ENCODE measurements around the gene ARFGAP1.

The ARFGAP1 gene

DNA sequence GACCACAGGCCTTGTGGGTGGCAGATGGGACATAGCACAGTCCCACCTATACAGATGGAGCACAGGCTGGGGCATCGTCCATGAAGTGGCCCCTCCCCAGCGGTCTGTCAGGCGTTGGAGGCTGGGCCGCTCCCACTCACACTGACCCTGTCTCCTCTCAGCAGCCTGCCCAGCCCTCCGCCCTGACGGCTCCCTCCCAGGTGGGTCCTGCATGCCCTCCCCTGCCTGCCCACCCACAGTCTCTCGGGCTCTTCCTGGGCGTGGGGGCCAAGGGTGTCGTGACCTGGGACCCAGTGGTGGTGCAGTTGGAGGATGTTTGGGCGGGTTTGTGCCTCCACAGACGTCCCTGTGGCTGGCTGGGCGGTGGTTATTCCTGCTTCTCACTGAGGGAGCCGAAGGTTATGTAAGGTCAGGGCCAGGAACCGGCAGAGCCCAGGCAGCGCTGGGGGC lies 42.7 kb downstream of the ARFGAP1 start:
- no peaks in the 10 kb centered on the region for H3K79me2 ChIP-seq (ENCODE audit: insufficient read depth, low read length)
- H2AFZ ChIP-seq (ENCODE audit: low read depth, low read length): no peak overlapping the region
- H3K9ac ChIP-seq (ENCODE audit: low read depth, low read length): no peak overlapping the region
- H3K36me3 ChIP-seq (ENCODE audit: insufficient read depth, low read length): no peaks in the 10 kb centered on the region
- H3K27ac ChIP-seq (ENCODE audit: low read length): no peak overlapping the region
- DNase-seq: no peak
- TF ChIP-seq, protein P1, sequence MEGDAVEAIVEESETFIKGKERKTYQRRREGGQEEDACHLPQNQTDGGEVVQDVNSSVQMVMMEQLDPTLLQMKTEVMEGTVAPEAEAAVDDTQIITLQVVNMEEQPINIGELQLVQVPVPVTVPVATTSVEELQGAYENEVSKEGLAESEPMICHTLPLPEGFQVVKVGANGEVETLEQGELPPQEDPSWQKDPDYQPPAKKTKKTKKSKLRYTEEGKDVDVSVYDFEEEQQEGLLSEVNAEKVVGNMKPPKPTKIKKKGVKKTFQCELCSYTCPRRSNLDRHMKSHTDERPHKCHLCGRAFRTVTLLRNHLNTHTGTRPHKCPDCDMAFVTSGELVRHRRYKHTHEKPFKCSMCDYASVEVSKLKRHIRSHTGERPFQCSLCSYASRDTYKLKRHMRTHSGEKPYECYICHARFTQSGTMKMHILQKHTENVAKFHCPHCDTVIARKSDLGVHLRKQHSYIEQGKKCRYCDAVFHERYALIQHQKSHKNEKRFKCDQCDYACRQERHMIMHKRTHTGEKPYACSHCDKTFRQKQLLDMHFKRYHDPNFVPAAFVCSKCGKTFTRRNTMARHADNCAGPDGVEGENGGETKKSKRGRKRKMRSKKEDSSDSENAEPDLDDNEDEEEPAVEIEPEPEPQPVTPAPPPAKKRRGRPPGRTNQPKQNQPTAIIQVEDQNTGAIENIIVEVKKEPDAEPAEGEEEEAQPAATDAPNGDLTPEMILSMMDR (IDR thresholded peaks at IDR 0.05; ENCODE audit: borderline replicate concordance, extremely low read depth, low read length, poor library complexity, severe bottlenecking): no peak
- no peak for TF ChIP-seq EZH2 (IDR thresholded peaks at IDR 0.05; ENCODE audit: borderline replicate concordance, low read depth, low read length, severe bottlenecking)
- peaks cover 10% of the 10 kb centered on the region; the same call in 1 of the 2 replicates for H4K20me1 ChIP-seq (ENCODE audit: insufficient read depth, low read length)
- H3K9me3 ChIP-seq (ENCODE audit: insufficient read depth, low read length, severe bottlenecking): no peaks in the 10 kb centered on the region
- no peaks in the 10 kb centered on the region for H3K4me1 ChIP-seq (ENCODE audit: insufficient read depth, low read length)
- no peak overlapping the region for H3K4me2 ChIP-seq (ENCODE audit: insufficient read depth, low read length)
- no peaks in the 10 kb centered on the region for H3K27me3 ChIP-seq (ENCODE audit: insufficient read depth, low read length, poor library complexity)
- no peak for ATAC-seq (ENCODE audit: insufficient read depth, low read depth)
- no peak overlapping the region for H3K4me3 ChIP-seq (ENCODE audit: low read depth in 1 of 2, low read length in 2 of 2)

DNA sequence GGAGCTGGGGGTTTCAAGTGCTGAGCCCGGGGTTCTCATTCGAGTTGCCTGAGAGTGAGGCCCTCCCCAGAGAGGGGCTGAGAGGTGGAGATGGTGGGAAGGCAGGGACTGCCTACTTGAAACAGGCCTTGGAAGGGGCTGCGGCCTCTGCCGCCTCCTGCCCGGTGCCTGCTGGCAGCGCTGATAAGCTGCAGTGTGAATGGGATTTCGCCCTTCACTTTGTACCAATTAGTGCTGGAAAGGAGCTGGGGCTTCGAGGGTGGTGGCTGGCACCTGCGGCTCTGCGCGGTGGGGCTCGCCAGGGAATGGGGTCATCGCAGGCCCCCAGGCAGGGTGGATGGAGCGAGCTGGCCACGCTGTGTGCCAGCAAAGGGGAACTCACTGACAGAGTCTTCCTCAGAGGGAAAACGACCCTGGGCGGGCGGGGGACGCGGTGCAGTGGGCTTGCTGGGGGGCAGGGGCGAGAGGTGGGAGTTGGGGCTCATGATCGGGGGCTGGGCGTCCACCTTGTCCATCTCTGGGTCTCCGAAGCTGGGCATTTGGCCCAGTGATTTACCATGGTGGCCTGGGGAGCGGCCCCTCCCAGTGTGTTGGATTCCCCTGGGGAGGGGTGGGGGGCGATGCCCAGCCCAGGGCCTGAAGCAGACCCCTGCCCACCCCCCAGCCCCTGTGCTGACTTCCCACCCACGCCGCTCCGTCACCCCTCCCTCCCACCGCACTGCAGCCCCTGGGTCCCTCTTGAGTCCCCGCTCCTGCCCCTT lies 43.3 kb downstream of the ARFGAP1 start:
- no peak overlapping the region for H3K27ac ChIP-seq (ENCODE audit: low read length)
- TF ChIP-seq EZH2 (IDR thresholded peaks at IDR 0.05; ENCODE audit: borderline replicate concordance, low read depth, low read length, severe bottlenecking): no peak
- TF ChIP-seq, protein P1 (IDR thresholded peaks at IDR 0.05; ENCODE audit: borderline replicate concordance, extremely low read depth, low read length, poor library complexity, severe bottlenecking): no peak

DNA sequence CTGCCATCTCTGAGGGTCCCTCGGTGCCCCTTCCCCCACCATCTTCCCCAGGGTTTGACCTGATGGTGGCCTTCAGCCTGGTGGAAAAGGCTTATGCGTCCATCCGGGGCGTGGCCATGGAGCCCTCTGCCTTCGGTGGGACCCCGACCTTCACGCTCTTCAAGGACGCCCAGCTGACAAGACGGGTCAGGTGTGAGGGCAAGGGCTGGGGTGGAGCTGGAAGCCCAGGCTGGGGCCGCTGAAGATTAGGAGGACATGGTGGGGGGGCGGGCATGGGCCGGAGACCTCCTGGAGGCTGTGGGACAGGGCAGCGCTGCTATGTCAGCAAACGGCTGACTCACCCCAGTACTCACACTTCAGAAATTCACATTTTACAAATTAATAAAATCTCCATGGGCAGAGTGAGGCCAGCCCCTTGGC lies 43.9 kb downstream of the ARFGAP1 start:
- no peaks in the 10 kb centered on the region for H3K4me1 ChIP-seq (ENCODE audit: insufficient read depth, low read length)

More for the DNA sequence above, 43.3 kb downstream of the ARFGAP1 start:
- H3K4me1 ChIP-seq (ENCODE audit: insufficient read depth, low read length): no peaks in the 10 kb centered on the region
- H2AFZ ChIP-seq (ENCODE audit: low read depth, low read length): no peak overlapping the region
- H3K4me3 ChIP-seq (ENCODE audit: low read depth in 1 of 2, low read length in 2 of 2): no peak overlapping the region
- H3K4me2 ChIP-seq (ENCODE audit: insufficient read depth, low read length): no peak overlapping the region
- H3K9ac ChIP-seq (ENCODE audit: low read depth, low read length): no peak overlapping the region
- H3K9me3 ChIP-seq (ENCODE audit: insufficient read depth, low read length, severe bottlenecking): no peaks in the 10 kb centered on the region
- peaks cover 15% of the 10 kb centered on the region; the same call in 1 of the 2 replicates for H4K20me1 ChIP-seq (ENCODE audit: insufficient read depth, low read length)
- no peaks in the 10 kb centered on the region for H3K79me2 ChIP-seq (ENCODE audit: insufficient read depth, low read length)
- no peaks in the 10 kb centered on the region for H3K27me3 ChIP-seq (ENCODE audit: insufficient read depth, low read length, poor library complexity)
- ATAC-seq (ENCODE audit: insufficient read depth, low read depth): no peak
- DNase-seq: no peak
- H3K36me3 ChIP-seq (ENCODE audit: insufficient read depth, low read length): no peaks in the 10 kb centered on the region

DNA sequence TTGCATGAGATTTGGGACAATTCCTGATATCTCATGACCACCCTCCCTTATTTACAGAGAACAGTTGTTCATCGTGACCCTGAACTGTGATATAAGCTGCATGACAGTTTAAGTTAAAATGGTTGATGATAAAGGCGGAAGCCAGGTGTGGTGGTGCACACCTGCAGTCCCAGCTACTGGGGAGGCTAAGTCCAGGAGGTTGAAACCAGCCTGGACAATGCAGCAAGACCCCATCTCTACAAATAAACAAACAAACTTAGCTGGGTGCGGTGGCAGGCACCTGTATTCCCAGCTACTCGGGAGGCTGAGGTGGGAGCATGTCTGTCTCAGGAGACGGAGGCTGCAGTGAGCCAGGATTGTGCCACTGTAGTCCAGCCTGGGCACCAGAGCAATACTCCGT lies 44.4 kb downstream of the ARFGAP1 start:
- no peaks in the 10 kb centered on the region for H3K27me3 ChIP-seq (ENCODE audit: insufficient read depth, low read length, poor library complexity)
- TF ChIP-seq, protein P1 (IDR thresholded peaks at IDR 0.05; ENCODE audit: borderline replicate concordance, extremely low read depth, low read length, poor library complexity, severe bottlenecking): no peak
- no peak for TF ChIP-seq EZH2 (IDR thresholded peaks at IDR 0.05; ENCODE audit: borderline replicate concordance, low read depth, low read length, severe bottlenecking)
- no peaks in the 10 kb centered on the region for H3K9me3 ChIP-seq (ENCODE audit: insufficient read depth, low read length, severe bottlenecking)
- DNase-seq (no peak), ATAC-seq (ENCODE audit: insufficient read depth, low read depth) (no peak)
- peaks cover 15% of the 10 kb centered on the region; the same call in 1 of the 2 replicates for H4K20me1 ChIP-seq (ENCODE audit: insufficient read depth, low read length)
- no peaks in the 10 kb centered on the region for H3K36me3 ChIP-seq (ENCODE audit: insufficient read depth, low read length)
- H3K4me2 ChIP-seq (ENCODE audit: insufficient read depth, low read length): no peak overlapping the region
- H3K79me2 ChIP-seq (ENCODE audit: insufficient read depth, low read length): no peaks in the 10 kb centered on the region
- no peaks in the 10 kb centered on the region for H3K4me1 ChIP-seq (ENCODE audit: insufficient read depth, low read length)
- H3K9ac ChIP-seq (ENCODE audit: low read depth, low read length): no peak overlapping the region
- H3K27ac ChIP-seq (ENCODE audit: low read length): no peak overlapping the region
- no peak overlapping the region for H3K4me3 ChIP-seq (ENCODE audit: low read depth in 1 of 2, low read length in 2 of 2)
- no peak overlapping the region for H2AFZ ChIP-seq (ENCODE audit: low read depth, low read length)

More for the DNA sequence above, 43.9 kb downstream of the ARFGAP1 start:
- no peak for TF ChIP-seq EZH2 (IDR thresholded peaks at IDR 0.05; ENCODE audit: borderline replicate concordance, low read depth, low read length, severe bottlenecking)
- Histone ChIP-seq H3K79me2 (ENCODE audit: insufficient read depth, low read length) (no peaks in the 10 kb centered on the region), H3K4me3 (ENCODE audit: low read depth in 1 of 2, low read length in 2 of 2) (no peak overlapping the region), H2AFZ (ENCODE audit: low read depth, low read length) (no peak overlapping the region), H3K27me3 (ENCODE audit: insufficient read depth, low read length, poor library complexity) (no peaks in the 10 kb centered on the region), H3K36me3 (ENCODE audit: insufficient read depth, low read length) (no peaks in the 10 kb centered on the region), H3K9me3 (ENCODE audit: insufficient read depth, low read length, severe bottlenecking) (no peaks in the 10 kb centered on the region), H3K4me2 (ENCODE audit: insufficient read depth, low read length) (no peak overlapping the region), H3K9ac (ENCODE audit: low read depth, low read length) (no peak overlapping the region), H3K27ac (ENCODE audit: low read length) (no peak overlapping the region), H4K20me1 (ENCODE audit: insufficient read depth, low read length) (peaks cover 15% of the 10 kb centered on the region; the same call in 1 of the 2 replicates)
- DNase-seq (no peak), ATAC-seq (ENCODE audit: insufficient read depth, low read depth) (no peak)

All from DND-41 (cell line).